H9 (cell line): Measurements from ENCODE around the gene ATF7. TPM values are rescaled to one million over a fixed set of nuclear protein-coding genes. Genes with fewer than 3 reads are reported as not detected.

Source experiments
- DNase-seq: peaks from one replicate; pipeline ENCODE4 v3.0.0-alpha.2; 2017
- H2AFZ ChIP-seq: one replicate; pipeline ENCODE4 v1.6.1; 2013; ENCODE audit warnings: mild to moderate bottlenecking, low read length, control low read depth, moderate library complexity
- H2AK5ac ChIP-seq: 2 replicates; pipeline ENCODE4 v1.6.1; 2013; ENCODE audit warnings: low read length, control low read depth, mixed read lengths; ENCODE audit not compliant: insufficient read length
- H2BK120ac ChIP-seq: one replicate; pipeline ENCODE4 v1.6.1; 2013; ENCODE audit warnings: low read depth, mild to moderate bottlenecking, low read length, control low read depth, inconsistent platforms; ENCODE audit not compliant: poor library complexity, severe bottlenecking
- H2BK12ac ChIP-seq: 2 replicates; pipeline ENCODE4 v1.6.1; 2013; ENCODE audit warnings: low read length, control low read depth, mixed read lengths, low read depth; ENCODE audit not compliant: insufficient read length
- H2BK15ac ChIP-seq: 2 replicates; pipeline ENCODE4 v1.6.1; 2013; ENCODE audit warnings: low read depth, low read length, control low read depth
- H2BK20ac ChIP-seq: one replicate; pipeline ENCODE4 v1.6.1; 2013; ENCODE audit warnings: low read depth, mild to moderate bottlenecking, low read length, control low read depth, inconsistent platforms; ENCODE audit not compliant: poor library complexity, severe bottlenecking
- H2BK5ac ChIP-seq: 2 replicates; pipeline ENCODE4 v1.6.1; 2013; ENCODE audit warnings: low read length, control low read depth, mixed read lengths; ENCODE audit not compliant: insufficient read length
- H3K14ac ChIP-seq: 2 replicates; pipeline ENCODE4 v1.6.1; 2013; ENCODE audit warnings: low read length, control low read depth; ENCODE audit not compliant: insufficient read depth
- H3K18ac ChIP-seq: 2 replicates; pipeline ENCODE4 v1.6.1; 2013; ENCODE audit warnings: low read depth, mild to moderate bottlenecking, mixed read lengths, low read length, control low read depth; ENCODE audit not compliant: insufficient read length
- H3K23ac ChIP-seq: 2 replicates; pipeline ENCODE4 v1.6.1; 2013; ENCODE audit warnings: low read length, control low read depth, mixed read lengths, low read depth; ENCODE audit not compliant: insufficient read length
- H3K23me2 ChIP-seq: 2 replicates; pipeline ENCODE4 v1.6.1; 2013; ENCODE audit warnings: low read depth, mild to moderate bottlenecking, mixed read lengths, low read length, control low read depth; ENCODE audit not compliant: insufficient read length, poor library complexity, severe bottlenecking
- H3K27ac ChIP-seq: 2 replicates; pipeline ENCODE4 v1.5.1; 2013; ENCODE audit warnings: low read length, control low read depth, mixed read lengths, low read depth; ENCODE audit not compliant: insufficient read length
- H3K27me3 ChIP-seq: 2 replicates; pipeline ENCODE4 v1.6.1; 2013; ENCODE audit warnings: low read length, control low read depth, inconsistent platforms; ENCODE audit not compliant: insufficient read depth
- H3K4ac ChIP-seq: 2 replicates; pipeline ENCODE4 v1.6.1; 2013; ENCODE audit warnings: low read depth, mild to moderate bottlenecking, control low read depth, inconsistent platforms, low read length, moderate library complexity
- H3K4me1 ChIP-seq: 2 replicates; pipeline ENCODE4 v1.6.1; 2013; ENCODE audit warnings: low read length, control low read depth, inconsistent platforms; ENCODE audit not compliant: insufficient read depth
- H3K4me2 ChIP-seq: 2 replicates; pipeline ENCODE4 v1.6.1; 2013; ENCODE audit warnings: low read length, control low read depth, mixed read lengths; ENCODE audit not compliant: insufficient read length, insufficient read depth
- H3K56ac ChIP-seq: 2 replicates; pipeline ENCODE4 v1.6.1; 2013; ENCODE audit warnings: low read depth, mild to moderate bottlenecking, mixed read lengths, low read length, control low read depth; ENCODE audit not compliant: insufficient read length
- H3K79me1 ChIP-seq: 2 replicates; pipeline ENCODE4 v1.6.1; 2013; ENCODE audit warnings: low read depth, mild to moderate bottlenecking, moderate library complexity, low read length, control low read depth, inconsistent platforms; ENCODE audit not compliant: insufficient read depth, poor library complexity, severe bottlenecking
- H3K79me2 ChIP-seq: 2 replicates; pipeline ENCODE4 v1.6.1; 2013; ENCODE audit warnings: low read length, control low read depth, inconsistent platforms; ENCODE audit not compliant: insufficient read depth
- H3K9ac ChIP-seq: 2 replicates; pipeline ENCODE4 v1.6.1; 2013; ENCODE audit warnings: low read length, control low read depth, mixed read lengths; ENCODE audit not compliant: insufficient read length; ENCODE audit errors: extremely low read depth
- H3K9me3 ChIP-seq: one replicate; pipeline ENCODE4 v1.6.1; 2013; ENCODE audit warnings: low read depth, low read length, inconsistent platforms; ENCODE audit not compliant: control insufficient read depth
- H3T11ph ChIP-seq: one replicate; pipeline ENCODE4 v1.6.1; 2013; ENCODE audit warnings: mild to moderate bottlenecking, low read length, control low read depth, inconsistent platforms
- H4K20me1 ChIP-seq: one replicate; pipeline ENCODE4 v1.6.1; 2013; ENCODE audit not compliant: control insufficient read depth, insufficient read length, insufficient read depth
- H4K5ac ChIP-seq: 2 replicates; pipeline ENCODE4 v1.6.1; 2013; ENCODE audit warnings: low read depth, mild to moderate bottlenecking, mixed read lengths, low read length, control low read depth; ENCODE audit not compliant: insufficient read length
- H4K8ac ChIP-seq: replicated peaks from 2 replicates; pipeline ENCODE4 v1.6.1; 2013; ENCODE audit warnings: low read length, control low read depth, mixed read lengths, low read depth; ENCODE audit not compliant: insufficient read length
- H4K91ac ChIP-seq: 2 replicates; pipeline ENCODE4 v1.6.1; 2013; ENCODE audit warnings: low read depth, mild to moderate bottlenecking, moderate library complexity, mixed read lengths, low read length, control low read depth; ENCODE audit not compliant: insufficient read length
- H3K27ac Mint-ChIP-seq, 3 experiments: 2 replicates in 2 of 3; 3 replicates in 1 of 3; pipeline ENCODE4 v1.8.0; 2020 to 2021; ENCODE audit warnings: mixed read lengths in 3 of 3, mild to moderate bottlenecking in 1 of 3, moderate library complexity in 1 of 3
- H3K27me3 Mint-ChIP-seq: 2 replicates; pipeline ENCODE4 v1.8.0; 2021; ENCODE audit warnings: low read depth, mild to moderate bottlenecking, moderate library complexity, mixed read lengths
- H3K36me3 Mint-ChIP-seq, 3 experiments: 2 replicates in 2 of 3; 3 replicates in 1 of 3; pipeline ENCODE4 v1.8.0; 2020 to 2021; ENCODE audit warnings: low read depth in 3 of 3, mixed read lengths in 3 of 3; ENCODE audit not compliant: insufficient read depth in 1 of 3
- H3K4me1 Mint-ChIP-seq, 2 experiments: 2 replicates each; pipeline ENCODE4 v1.8.0; 2020; ENCODE audit warnings: mixed read lengths in 2 of 2
- H3K4me3 Mint-ChIP-seq, 2 experiments: 2 replicates in 1 of 2; 3 replicates in 1 of 2; pipeline ENCODE4 v1.8.0; 2020 to 2021; ENCODE audit warnings: mild to moderate bottlenecking in 2 of 2, mixed read lengths in 2 of 2, moderate library complexity in 1 of 2
- H3K9me3 Mint-ChIP-seq, 2 experiments: 2 replicates in 1 of 2; 3 replicates in 1 of 2; pipeline ENCODE4 v1.8.0; 2020; ENCODE audit warnings: mild to moderate bottlenecking in 2 of 2, mixed read lengths in 2 of 2, moderate library complexity in 1 of 2
- CTCF ChIP-seq: fragments of 200-600 bp; sonication (generic); conservative IDR thresholded peaks from 3 replicates; pipeline ENCODE4 v1.8.0; 2021; ENCODE audit warnings: antibody characterized with exemption, mild to moderate bottlenecking
- WGBS: extraction: QIAGEN DNeasy Blood & Tissue Kit; methylation state at CpG from one replicate; pipeline ENCODE4 v1.1.7; 2013; ENCODE audit warnings: missing lambda C conversion rate, low lambda C conversion rate, mixed read lengths; ENCODE audit not compliant: insufficient read length; ENCODE audit errors: extremely low coverage; 5-methylcytosine and 5-hydroxymethylcytosine counted together
- total RNA-seq: library from RNA; stranded (reverse); gene quantifications from 2 replicates; pipeline ENCODE4 v1.2.1, GENCODE V29; 2021

ATF7 gene
- total RNA-seq, 1 experiment from 2014 or later = 17.7 TPM

GRCh38 chr12:53558631-53559030 is 67.6 kb downstream of the ATF7 start:
- TF ChIP-seq CTCF = no peak
- H2BK20ac ChIP-seq = no peak overlapping the region
- no peaks in the 10 kb centered on the region for H3K23me2 ChIP-seq
- Mint-ChIP-seq H3K27ac (no peak overlapping the region), H3K9me3 (no peaks in the 10 kb centered on the region), H3K36me3 (no peaks in the 10 kb centered on the region), H3K4me3 (no peak overlapping the region), H3K4me1 (peaks cover 0 to 1% of the 10 kb centered on the region in 2 experiments; a peak in 1 of 4 replicates), H3K27me3 (no peaks in the 10 kb centered on the region; the same call in 1 of the 2 replicates)
- no peaks in the 10 kb centered on the region for H3K79me1 ChIP-seq
- H3K4me1 ChIP-seq = no peaks in the 10 kb centered on the region
- H3K23ac ChIP-seq = no peak overlapping the region
- no peak overlapping the region for H3T11ph ChIP-seq
- no peak overlapping the region for H2AK5ac ChIP-seq
- H2BK120ac ChIP-seq = no peak overlapping the region
- H2BK5ac ChIP-seq = no peak overlapping the region
- no peak overlapping the region for H4K5ac ChIP-seq
- no peak overlapping the region for H3K18ac ChIP-seq
- H3K27me3 ChIP-seq = no peaks in the 10 kb centered on the region
- H3K4ac ChIP-seq = no peak overlapping the region
- H3K27ac ChIP-seq = no peak overlapping the region
- H2BK15ac ChIP-seq = no peak overlapping the region
- H4K91ac ChIP-seq = no peak overlapping the region
- DNase-seq = no peak
- H3K9me3 ChIP-seq = no peaks in the 10 kb centered on the region
- H3K4me2 ChIP-seq = no peak overlapping the region
- H2AFZ ChIP-seq = no peak overlapping the region
- H4K20me1 ChIP-seq = no peaks in the 10 kb centered on the region
- no peak overlapping the region for H3K9ac ChIP-seq
- WGBS = no CpG with 5 or more reads among the region's 1 CpG
- no peak overlapping the region for H4K8ac ChIP-seq
- H3K56ac ChIP-seq = no peak overlapping the region
- no peaks in the 10 kb centered on the region for H3K79me2 ChIP-seq
- no peak overlapping the region for H2BK12ac ChIP-seq
- no peak overlapping the region for H3K14ac ChIP-seq
